Astrocyte (in vitro differentiated cells and primary cell): ENCODE results near the gene GYS1. TPM values are rescaled to one million over a fixed set of nuclear protein-coding genes. Genes with fewer than 3 reads are reported as not detected.

Source experiments
- DNase-seq: peaks from one replicate; pipeline ENCODE4 v3.0.0-alpha.2; 2010; ENCODE audit warnings: low read depth
- FAIRE-seq: peaks from 2 replicates; lab custom pipeline; 2011; peaks lifted over from hg19 to GRCh38; lab: Jason Lieb, UNC
- H2AFZ ChIP-seq: 2 replicates; pipeline ENCODE4 v1.6.0; 2012; ENCODE audit warnings: low read depth, low read length, inconsistent platforms
- H3K27ac ChIP-seq: 2 replicates; pipeline ENCODE4 v1.5.1; 2011; ENCODE audit warnings: low read depth, low read length, inconsistent platforms
- H3K27me3 ChIP-seq: 2 replicates; pipeline ENCODE4 v1.6.0; 2011; ENCODE audit warnings: low read length, inconsistent platforms; ENCODE audit not compliant: insufficient read depth
- H3K36me3 ChIP-seq: 2 replicates; pipeline ENCODE4 v1.5.1; 2011; ENCODE audit warnings: low read length, inconsistent platforms; ENCODE audit not compliant: insufficient read depth
- H3K4me1 ChIP-seq: 2 replicates; pipeline ENCODE4 v1.5.1; 2011; ENCODE audit warnings: low read length, inconsistent platforms; ENCODE audit not compliant: insufficient read depth
- H3K4me2 ChIP-seq: 2 replicates; pipeline ENCODE4 v1.6.0; 2012; ENCODE audit warnings: low read length, inconsistent platforms
- H3K4me3 ChIP-seq: 2 replicates; pipeline ENCODE4 v1.5.1; 2011; ENCODE audit warnings: low read depth, mild to moderate bottlenecking, low read length, inconsistent platforms; ENCODE audit not compliant: insufficient read depth
- H3K79me2 ChIP-seq: 2 replicates; pipeline ENCODE4 v1.6.0; 2012; ENCODE audit warnings: mild to moderate bottlenecking, low read length, inconsistent platforms; ENCODE audit not compliant: insufficient read depth
- H3K9ac ChIP-seq: 2 replicates; pipeline ENCODE4 v1.6.0; 2012; ENCODE audit warnings: mild to moderate bottlenecking, low read length, inconsistent platforms
- H3K9me3 ChIP-seq: 2 replicates; pipeline ENCODE4 v1.5.1; 2012; ENCODE audit warnings: low read depth, mild to moderate bottlenecking, low read length, inconsistent platforms; ENCODE audit not compliant: insufficient read depth
- H4K20me1 ChIP-seq: 2 replicates; pipeline ENCODE4 v1.6.0; 2012; ENCODE audit warnings: low read length, inconsistent platforms; ENCODE audit not compliant: insufficient read depth
- H3K27ac Mint-ChIP-seq: one replicate; pipeline ENCODE4 v1.8.0; 2021; ENCODE audit warnings: mild to moderate bottlenecking, mixed read lengths; ENCODE audit not compliant: unreplicated experiment
- H3K27me3 Mint-ChIP-seq: one replicate; pipeline ENCODE4 v1.8.0; 2021; ENCODE audit warnings: low read depth, mixed read lengths; ENCODE audit not compliant: unreplicated experiment
- H3K36me3 Mint-ChIP-seq: one replicate; pipeline ENCODE4 v1.8.0; 2021; ENCODE audit warnings: low read depth, mixed read lengths; ENCODE audit not compliant: unreplicated experiment
- H3K4me1 Mint-ChIP-seq: one replicate; pipeline ENCODE4 v1.8.0; 2021; ENCODE audit warnings: low read depth, mixed read lengths; ENCODE audit not compliant: unreplicated experiment
- H3K4me3 Mint-ChIP-seq: one replicate; pipeline ENCODE4 v1.8.0; 2021; ENCODE audit warnings: mild to moderate bottlenecking, moderate library complexity, mixed read lengths; ENCODE audit not compliant: unreplicated experiment
- H3K9me3 Mint-ChIP-seq: one replicate; pipeline ENCODE4 v1.8.0; 2021; ENCODE audit warnings: mild to moderate bottlenecking, mixed read lengths; ENCODE audit not compliant: unreplicated experiment
- CTCF ChIP-seq: IDR thresholded peaks from 2 replicates; pipeline ENCODE4 v1.5.1; 2011; ENCODE audit warnings: low read depth, mild to moderate bottlenecking, inconsistent platforms, low read length, moderate library complexity; ENCODE audit not compliant: insufficient read depth
- EZH2 ChIP-seq: IDR thresholded peaks from 2 replicates; pipeline ENCODE4 v1.6.1; 2012; ENCODE audit warnings: mild to moderate bottlenecking, low read length, inconsistent platforms; ENCODE audit not compliant: insufficient read depth
- total RNA-seq: library from RNA; stranded (reverse); gene quantifications from 2 replicates; pipeline ENCODE4 v1.2.1, GENCODE V29; 2021

Gene GYS1
- total RNA-seq, 1 donor from 2014 or later = 86.0 TPM

DNA sequence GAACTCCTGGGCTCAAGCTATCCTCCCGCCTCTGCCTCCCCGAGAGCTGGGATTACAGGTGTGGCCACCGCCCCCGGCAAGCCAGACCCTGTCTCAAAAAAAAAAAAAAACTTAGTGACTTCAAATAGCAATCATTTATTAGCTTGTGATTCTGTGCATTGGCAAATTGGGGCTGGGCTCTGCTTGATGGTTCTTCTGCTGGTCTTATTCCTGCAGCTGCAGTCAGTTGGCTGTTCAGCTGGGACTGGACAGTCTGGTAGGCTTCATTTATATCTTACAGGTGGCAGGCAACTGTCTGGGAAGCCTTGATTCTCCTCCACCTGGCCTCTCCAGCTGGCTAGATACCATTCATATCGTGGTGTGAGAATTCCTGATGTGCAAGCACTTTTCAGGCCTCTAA, 52.2 kb downstream of the GYS1 start:
- Histone ChIP-seq H3K36me3 (no peaks in the 10 kb centered on the region), H3K4me3 (no peak overlapping the region), H3K79me2 (no peaks in the 10 kb centered on the region), H4K20me1 (no peaks in the 10 kb centered on the region), H3K9ac (no peak overlapping the region), H3K9me3 (no peaks in the 10 kb centered on the region), H3K4me2 (no peak overlapping the region), H3K27me3 (no peaks in the 10 kb centered on the region), H3K27ac (no peak overlapping the region), H3K4me1 (no peaks in the 10 kb centered on the region), H2AFZ (no peak overlapping the region)
- FAIRE-seq (no peak), DNase-seq (no peak)
- Mint-ChIP-seq H3K4me1 (no peaks in the 10 kb centered on the region), H3K9me3 (no peaks in the 10 kb centered on the region), H3K27ac (no peak overlapping the region), H3K36me3 (no peaks in the 10 kb centered on the region), H3K4me3 (no peak overlapping the region), H3K27me3 (peaks cover 2% of the 10 kb centered on the region)
- TF ChIP-seq EZH2 (no peak), CTCF (no peak)

DNA sequence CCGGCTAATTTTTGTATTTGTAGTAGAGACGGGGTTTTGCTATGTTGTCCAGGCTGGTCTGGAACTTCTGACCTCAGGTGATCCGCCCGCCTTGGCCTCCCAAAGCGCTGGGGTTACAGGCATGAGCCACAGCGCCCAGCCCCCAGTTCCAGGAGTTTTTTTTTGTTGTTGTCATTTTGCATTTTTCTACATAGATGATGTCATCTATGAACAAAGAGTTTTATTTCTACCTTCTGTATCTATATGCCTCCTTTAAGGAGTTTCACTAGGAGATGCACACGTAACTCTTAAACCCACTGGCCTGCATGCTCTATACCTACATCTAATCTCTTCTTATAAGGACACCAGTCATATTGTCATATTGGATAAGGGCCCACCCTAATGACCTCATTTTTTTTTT, 54.9 kb downstream of the GYS1 start:
- no peaks in the 10 kb centered on the region for H3K4me1 Mint-ChIP-seq

More for the DNA sequence above, 54.9 kb downstream of the GYS1 start:
- H3K4me3 Mint-ChIP-seq = no peak overlapping the region
- Histone ChIP-seq H3K79me2 (no peaks in the 10 kb centered on the region), H2AFZ (no peak overlapping the region), H3K36me3 (no peaks in the 10 kb centered on the region), H3K27me3 (peaks cover 6% of the 10 kb centered on the region), H3K4me1 (peaks cover 2% of the 10 kb centered on the region), H3K4me2 (no peak overlapping the region), H3K27ac (no peak overlapping the region), H3K9ac (no peak overlapping the region), H4K20me1 (no peaks in the 10 kb centered on the region), H3K4me3 (no peak overlapping the region), H3K9me3 (no peaks in the 10 kb centered on the region)
- no peaks in the 10 kb centered on the region for H3K36me3 Mint-ChIP-seq
- peaks cover 13% of the 10 kb centered on the region for H3K27me3 Mint-ChIP-seq
- no peaks in the 10 kb centered on the region for H3K9me3 Mint-ChIP-seq
- H3K27ac Mint-ChIP-seq = no peak overlapping the region
- TF ChIP-seq CTCF = no peak
- no peak for TF ChIP-seq EZH2
- no peak for DNase-seq
- no peak for FAIRE-seq
